Vagina (tissue), 2 donors: ENCODE results near the gene FUNDC1.

Experiments
- CTCF ChIP-seq, 3 experiments: fragments of 450-650 bp in 2 of 3; fragments of 200-600 bp in 1 of 3; sonication (generic) in 1 of 3; IDR thresholded peaks; one replicate each; pipeline ENCODE4 v1.5.1; 2017 to 2019; ENCODE audit warnings: antibody characterized with exemption in 3 of 3, mild to moderate bottlenecking in 2 of 3, moderate library complexity in 2 of 3
- POLR2AphosphoS5 ChIP-seq, 2 donors: sonication (generic); formaldehyde crosslinking; IDR thresholded peaks; one replicate each; pipeline ENCODE4 v1.9.0; 2017; ENCODE audit warnings: antibody characterized with exemption in 2 of 2, mild to moderate bottlenecking in 2 of 2, low read depth in 1 of 2; ENCODE audit not compliant: insufficient read depth in 1 of 2

DNA sequence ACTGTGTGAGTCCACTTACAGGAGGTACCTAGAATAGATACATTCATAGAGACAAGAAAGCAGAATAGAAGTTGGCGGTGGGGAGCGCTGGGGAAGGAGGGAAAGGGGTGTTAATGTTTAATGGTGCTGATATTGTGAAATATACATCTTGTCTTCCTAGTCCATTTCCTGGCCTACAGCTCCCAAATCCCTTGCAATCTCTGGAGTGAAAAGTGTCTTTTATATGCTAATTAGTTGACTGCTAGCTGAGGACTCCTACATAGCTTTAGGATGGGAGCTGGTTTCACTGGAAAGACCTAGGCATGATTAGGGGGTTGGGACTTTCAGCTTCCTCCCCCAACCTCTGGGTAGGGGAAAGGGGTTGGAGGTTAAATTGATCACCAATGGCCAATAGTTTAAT lies 36.0 kb downstream of the FUNDC1 start:
- no peak for TF ChIP-seq CTCF (IDR thresholded peaks at IDR 0.05)
- no peak for TF ChIP-seq POLR2AphosphoS5 (IDR thresholded peaks at IDR 0.05; ENCODE audit: insufficient read depth in 1 of 2, low read depth in 1 of 2)
